HT1080 (cell line): ENCODE results near the gene CHTOP. TPM values are rescaled to one million over a fixed set of nuclear protein-coding genes. Genes with fewer than 3 reads are reported as not detected.

Source experiments
- DNase-seq: peaks from one replicate; pipeline ENCODE4 v3.0.0-alpha.2; 2015; ENCODE audit warnings: low read depth
- small RNA-seq: library from RNA; depleted of rRNA; stranded (forward); fragments of <200 nt; gene quantifications from one replicate; pipeline ENCODE3, GENCODE V24; 2014
- total RNA-seq: library from RNA; depleted of rRNA; stranded (reverse); fragments of >200 nt; shearing (Covaris generic); gene quantifications from 2 replicates; pipeline ENCODE4 v1.2.3, GENCODE V29; 2014; rRNA removed

Gene CHTOP
- total RNA-seq, 1 experiment from 2014 or later: 55.8 TPM

- DNase-seq: no peak
Measured at GRCh38 chr1:153684892-153685291, 51.0 kb downstream of the CHTOP start.

- DNase-seq: no peak
Measured at GRCh38 chr1:153685544-153686340, 51.9 kb downstream of the CHTOP start.

GRCh38 chr1:153687346-153688125 is 53.7 kb downstream of the CHTOP start:
- no peak for DNase-seq

- no peak for DNase-seq
Measured at GRCh38 chr1:153688276-153688675, 54.4 kb downstream of the CHTOP start.

- DNase-seq: no peak
Measured at GRCh38 chr1:153688736-153689328, 55.0 kb downstream of the CHTOP start.

- no peak for DNase-seq
Measured at GRCh38 chr1:153693466-153693865, 59.6 kb downstream of the CHTOP start.

Small RNAs within 50 kb of the gene (small RNA-seq; reads per million reads assigned to genes)
- not detected for gene MIR8083

Other genes with a start within 250 kb of the CHTOP start
- not detected in 2 replicates for gene S100A8, start 243.0 kb upstream of the CHTOP start, total RNA-seq
- gene S100A7A, start 217.5 kb upstream of the CHTOP start, total RNA-seq: not detected in 2 replicates
- not detected in 2 replicates for gene S100A7, start 173.4 kb upstream of the CHTOP start, total RNA-seq
- 1,050 and 1,792 TPM in 2 replicates for gene S100A6, start 98.1 kb upstream of the CHTOP start, total RNA-seq
- gene S100A5, start 93.1 kb upstream of the CHTOP start, total RNA-seq: 0.53 and 2.4 TPM in 2 replicates
- gene S100A4, start 88.3 kb upstream of the CHTOP start, total RNA-seq: 25.4 and 29.0 TPM in 2 replicates
- gene S100A3, start 84.8 kb upstream of the CHTOP start, total RNA-seq: 9.6 and 14.4 TPM in 2 replicates
- gene S100A2, start 68.2 kb upstream of the CHTOP start, total RNA-seq: 79.0 and 143 TPM in 2 replicates
- 862 and 1,038 TPM in 2 replicates for gene S100A16, start 20.9 kb upstream of the CHTOP start, total RNA-seq
- gene S100A14, start 17.7 kb upstream of the CHTOP start, total RNA-seq: 0.88 TPM in 1 of 2 replicates, not detected in the other
- gene S100A13, start 6.6 kb upstream of the CHTOP start, total RNA-seq: 71.0 and 106 TPM in 2 replicates
- 0.17 TPM in 1 of 2 replicates, not detected in the other for gene S100A1, start 5.6 kb upstream of the CHTOP start, total RNA-seq
- 64.0 and 74.4 TPM in 2 replicates for gene SNAPIN, start 24.6 kb downstream of the CHTOP start, total RNA-seq
- gene ILF2, start 36.9 kb downstream of the CHTOP start, total RNA-seq: 359 and 368 TPM in 2 replicates
- 0.02 and 0.03 TPM in 2 replicates for gene NPR1, start 44.6 kb downstream of the CHTOP start, total RNA-seq
- 22.1 and 22.2 TPM in 2 replicates for gene INTS3, start 94.0 kb downstream of the CHTOP start, total RNA-seq
- 0.74 and 4.5 TPM in 2 replicates for gene SLC27A3, start 141.3 kb downstream of the CHTOP start, total RNA-seq